CD4-positive, alpha-beta memory T cell (primary cell): Measurements from ENCODE around the gene EDC3. TPM values are rescaled to one million over a fixed set of nuclear protein-coding genes. Genes with fewer than 3 reads are reported as not detected.

Experiments used
- CTCF ChIA-PET: fragments of 350-600 bp; sonication (Branson Sonifier 250); formaldehyde crosslinking; loops from one replicate; lab custom pipeline; 2021; ENCODE audit warnings: inconsistent platforms; ENCODE audit not compliant: partially characterized antibody; lab: Charles Lee
- POLR2A ChIA-PET: fragments of 350-600 bp; sonication (Branson Sonifier 250); formaldehyde crosslinking; loops from one replicate; lab custom pipeline; 2021; ENCODE audit not compliant: partially characterized antibody; lab: Charles Lee
- DNase-seq, 5 donors: peaks; one replicate each; pipeline versions ENCODE4 v3.0.0 to v3.0.0-alpha.2; 2020 to 2022; ENCODE audit warnings: mixed read lengths in 1 of 5
- H3K27ac ChIP-seq: one replicate; pipeline ENCODE4 v1.7.0; 2013; ENCODE audit warnings: low read depth, low read length
- H3K27me3 ChIP-seq: 2 replicates; pipeline ENCODE4 v1.7.0; 2013; ENCODE audit warnings: mild to moderate bottlenecking, low read length, moderate library complexity; ENCODE audit not compliant: insufficient read depth
- H3K36me3 ChIP-seq: 2 replicates; pipeline ENCODE4 v1.7.0; 2013; ENCODE audit warnings: mild to moderate bottlenecking, low read length, moderate library complexity; ENCODE audit not compliant: insufficient read depth
- H3K4me1 ChIP-seq: 2 replicates; pipeline ENCODE4 v1.7.0; 2013; ENCODE audit warnings: mild to moderate bottlenecking, low read length, moderate library complexity; ENCODE audit not compliant: insufficient read depth
- H3K4me3 ChIP-seq, 2 donors: one replicate each; pipeline ENCODE4 v1.7.0; 2013; ENCODE audit warnings: low read length in 2 of 2, mild to moderate bottlenecking in 1 of 2
- H3K9me3 ChIP-seq, 2 donors: one replicate each; pipeline ENCODE4 v1.7.0; 2013; ENCODE audit warnings: low read length in 2 of 2, control low read depth in 1 of 2; ENCODE audit not compliant: control insufficient read depth in 1 of 2
- H3K27ac Mint-ChIP-seq, 7 donors: one replicate each; pipeline ENCODE4 v1.8.0; 2020 to 2021; ENCODE audit warnings: mixed read lengths in 7 of 7, mild to moderate bottlenecking in 6 of 7, inconsistent platforms in 3 of 7, moderate library complexity in 3 of 7
- H3K27me3 Mint-ChIP-seq, 2 donors: one replicate each; pipeline ENCODE4 v1.8.0; 2020 to 2021; ENCODE audit warnings: mixed read lengths in 2 of 2
- H3K36me3 Mint-ChIP-seq, 2 donors: one replicate each; pipeline ENCODE4 v1.8.0; 2020 to 2021; ENCODE audit warnings: mixed read lengths in 2 of 2, inconsistent platforms in 1 of 2, mild to moderate bottlenecking in 1 of 2
- H3K4me1 Mint-ChIP-seq, 4 donors: one replicate each; pipeline ENCODE4 v1.8.0; 2020 to 2021; ENCODE audit warnings: mixed read lengths in 4 of 4, mild to moderate bottlenecking in 1 of 4
- H3K4me3 Mint-ChIP-seq, 8 donors: one replicate each; pipeline ENCODE4 v1.8.0; 2020 to 2021; ENCODE audit warnings: mixed read lengths in 8 of 8, mild to moderate bottlenecking in 7 of 8, moderate library complexity in 6 of 8, inconsistent platforms in 3 of 8
- H3K9me3 Mint-ChIP-seq, 8 donors: one replicate each; pipeline ENCODE4 v1.8.0; 2020 to 2021; ENCODE audit warnings: mixed read lengths in 8 of 8, mild to moderate bottlenecking in 5 of 8, inconsistent platforms in 3 of 8, moderate library complexity in 1 of 8
- intact Hi-C: fragments of 100-400 bp; cut with micrococcal nuclease; formaldehyde crosslinking; loops from one replicate; pipeline ENCODE4 v1.15.1; 2023
- polyA plus RNA-seq, 2 donors: library from polyadenylated mRNA; unstranded; fragments of 300-500 nt; fragmentation: Illumina TruSeq; gene quantifications; one replicate each; pipeline ENCODE4 v1.2.3, GENCODE V29; 2021
- total RNA-seq, 2 experiments: library from RNA; stranded (reverse); gene quantifications; one replicate each; pipeline ENCODE4 v1.2.3, GENCODE V29; 2021

EDC3 gene
- total and polyA plus RNA-seq, 4 experiments from 2014 or later = 22.9 to 40.7 (median 34.4) TPM

DNA sequence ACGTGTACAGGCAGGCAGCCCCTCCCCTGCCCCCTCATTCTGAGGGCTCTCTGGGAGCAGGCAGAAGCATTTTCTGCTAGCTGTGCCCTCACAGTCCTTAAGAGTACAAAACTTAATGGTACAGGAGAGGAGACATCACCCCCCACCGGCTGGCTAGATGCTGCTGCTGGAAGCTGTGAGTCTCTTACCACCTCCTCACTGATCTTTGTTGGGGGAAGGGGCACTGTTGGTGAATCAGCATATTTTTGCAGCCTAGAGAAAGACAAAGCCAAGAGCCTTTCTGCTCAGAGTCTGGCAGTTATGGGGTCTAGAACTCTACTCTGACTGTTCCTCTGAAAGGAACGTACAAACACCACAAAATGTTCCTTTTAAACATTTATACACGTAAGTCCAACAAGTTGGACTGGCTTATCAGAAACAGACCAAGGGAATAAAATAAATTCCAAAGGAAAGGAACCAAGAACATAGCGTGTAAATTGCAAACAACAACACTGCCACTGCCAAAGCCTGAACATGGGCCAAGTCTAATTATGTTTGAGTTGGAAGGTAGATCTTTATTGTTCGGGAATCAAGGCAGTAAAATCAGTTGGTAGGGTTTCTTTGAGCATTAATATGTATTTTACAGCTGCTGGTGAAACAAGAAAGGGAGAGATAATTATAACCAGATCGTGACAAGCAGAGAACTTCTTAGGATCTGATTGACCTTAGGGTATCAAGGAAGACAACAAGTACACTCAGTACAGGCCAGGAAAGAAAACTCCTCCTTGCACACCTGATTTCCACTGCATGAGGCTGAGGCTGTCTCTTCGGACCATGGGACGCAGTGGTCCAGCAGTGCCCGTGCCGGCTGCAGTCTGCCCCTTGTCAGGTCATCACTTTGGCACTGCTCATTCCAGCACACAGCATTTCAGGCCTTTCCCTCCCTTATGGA, 52.8 kb downstream of the EDC3 start:
- Mint-ChIP-seq H3K9me3 (no peaks in the 10 kb centered on the region), H3K27me3 (no peaks in the 10 kb centered on the region), H3K4me3 (no peak overlapping the region), H3K27ac (peak overlapping the region in 4 of 7 donors; percentile 36 to 83 (median 57)), H3K36me3 (peaks cover 10 to 61% of the 10 kb centered on the region in 2 donors), H3K4me1 (peaks cover 4 to 5% (median 4%) of the 10 kb centered on the region in 4 donors)
- Histone ChIP-seq H3K27me3 (no peaks in the 10 kb centered on the region), H3K4me1 (no peaks in the 10 kb centered on the region), H3K27ac (no peak overlapping the region), H3K9me3 (no peaks in the 10 kb centered on the region), H3K36me3 (peaks cover 16% of the 10 kb centered on the region), H3K4me3 (no peak overlapping the region)
- intact Hi-C loops = no loop called here
- no peak for DNase-seq
- CTCF ChIA-PET = interaction anchor here (3.3 to 19.9 kb wide), 2 partner anchors 12 to 130 kb away, joined by 23 to 389 read pairs; no protein-coding TSS in a partner anchor
- POLR2A ChIA-PET = no interaction called here

GRCh38 chr15:74642348-74642733, 53.5 kb downstream of the EDC3 start:
- intact Hi-C loops = no loop called here
- no peak overlapping the region for H3K4me3 Mint-ChIP-seq
- POLR2A ChIA-PET = no interaction called here
- no peak overlapping the region for H3K4me3 ChIP-seq
- no peaks in the 10 kb centered on the region for H3K9me3 Mint-ChIP-seq
- H3K27me3 Mint-ChIP-seq = no peaks in the 10 kb centered on the region
- peaks cover 10 to 67% of the 10 kb centered on the region in 2 donors for H3K36me3 Mint-ChIP-seq
- no peak overlapping the region for H3K27ac ChIP-seq
- peak overlapping the region in 3 of 7 donors; percentile 11 to 36 (median 30) for H3K27ac Mint-ChIP-seq
- peaks cover 4 to 5% (median 4%) of the 10 kb centered on the region in 4 donors for H3K4me1 Mint-ChIP-seq
- DNase-seq = no peak
- CTCF ChIA-PET = interaction anchor here (1.0 to 19.9 kb wide), 3 partner anchors 11 to 309 kb away, joined by 3 to 389 read pairs (median 23); no protein-coding TSS in a partner anchor
- H3K27me3 ChIP-seq = no peaks in the 10 kb centered on the region
- no peaks in the 10 kb centered on the region for H3K9me3 ChIP-seq
- peaks cover 21% of the 10 kb centered on the region for H3K36me3 ChIP-seq
- H3K4me1 ChIP-seq = no peaks in the 10 kb centered on the region

DNA sequence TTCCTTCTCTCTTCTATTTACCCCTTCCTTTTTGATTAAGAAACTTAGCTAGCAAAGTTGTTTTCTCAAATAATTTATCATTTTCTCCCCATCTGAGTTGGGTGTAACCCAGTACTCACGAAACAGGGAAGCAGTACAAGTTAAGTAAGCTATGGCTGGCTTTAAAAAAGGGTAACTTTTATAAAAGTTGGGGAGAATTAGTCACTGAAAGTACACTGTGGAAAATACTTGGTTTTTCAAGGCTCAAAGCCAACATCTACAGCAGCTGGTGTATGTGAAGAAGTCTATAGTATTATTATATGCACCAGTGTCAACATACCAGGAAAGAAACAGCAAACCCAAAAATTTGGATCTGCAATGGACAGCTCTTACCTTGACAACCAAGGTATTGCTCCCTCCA, 54.7 kb downstream of the EDC3 start:
- POLR2A ChIA-PET = interaction anchor here (0.5 kb wide), 1 partner anchor 9 kb away, joined by 3 read pairs; no protein-coding TSS in a partner anchor

DNA sequence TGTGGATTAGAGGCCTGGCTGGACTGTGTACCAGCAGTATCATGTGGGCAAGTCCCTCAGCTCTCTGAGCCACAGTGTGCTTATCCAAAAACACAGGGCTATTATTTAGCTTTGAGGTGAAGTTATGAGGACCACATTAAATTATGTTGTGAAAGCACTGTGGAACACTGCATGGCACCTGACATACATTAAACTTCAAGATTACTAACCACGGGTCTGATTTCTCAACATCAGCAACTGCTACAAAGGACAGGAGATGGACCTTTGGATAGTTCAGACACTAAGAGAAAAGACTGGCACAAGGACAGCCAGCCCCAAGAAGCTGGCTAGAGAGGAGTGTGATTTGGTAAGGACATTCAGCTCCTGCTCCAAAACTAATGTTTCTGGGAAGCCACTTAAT, 58.8 kb downstream of the EDC3 start:
- Mint-ChIP-seq H3K4me1 (peaks cover under 1 to 3% (median 2%) of the 10 kb centered on the region in 4 donors), H3K9me3 (peaks cover 0 to 1% (median 0%) of the 10 kb centered on the region in 8 donors), H3K4me3 (no peak overlapping the region), H3K36me3 (peaks cover 17 to 84% of the 10 kb centered on the region in 2 donors), H3K27me3 (no peaks in the 10 kb centered on the region), H3K27ac (peak overlapping the region in 1 of 7 donors; percentile 9)
- CTCF ChIA-PET = interaction anchor here (1.0 to 19.9 kb wide), 13 partner anchors 8 to 314 kb away, joined by 3 to 389 read pairs (median 8); no protein-coding TSS in a partner anchor
- Histone ChIP-seq H3K27me3 (no peaks in the 10 kb centered on the region), H3K36me3 (peaks cover 50% of the 10 kb centered on the region), H3K9me3 (no peaks in the 10 kb centered on the region), H3K27ac (no peak overlapping the region), H3K4me3 (no peak overlapping the region), H3K4me1 (no peaks in the 10 kb centered on the region)
- DNase-seq = no peak
- intact Hi-C loops = no loop called here
- POLR2A ChIA-PET = no interaction called here

More for the DNA sequence above, 54.7 kb downstream of the EDC3 start:
- intact Hi-C loops = no loop called here
- CTCF ChIA-PET = interaction anchor here (0.9 to 19.9 kb wide), 3 partner anchors 10 to 152 kb away, joined by 3 to 389 read pairs (median 23); no protein-coding TSS in a partner anchor
- no peaks in the 10 kb centered on the region for H3K27me3 ChIP-seq
- no peaks in the 10 kb centered on the region for H3K27me3 Mint-ChIP-seq
- no peaks in the 10 kb centered on the region for H3K4me1 ChIP-seq
- no peak overlapping the region for H3K27ac ChIP-seq
- H3K9me3 Mint-ChIP-seq = no peaks in the 10 kb centered on the region
- H3K4me3 ChIP-seq = no peak overlapping the region
- H3K36me3 ChIP-seq = peaks cover 32% of the 10 kb centered on the region
- H3K4me1 Mint-ChIP-seq = peaks cover 1 to 4% (median 3%) of the 10 kb centered on the region in 4 donors
- no peak for DNase-seq
- no peaks in the 10 kb centered on the region for H3K9me3 ChIP-seq
- H3K4me3 Mint-ChIP-seq = no peak overlapping the region
- H3K27ac Mint-ChIP-seq = peak overlapping the region in 3 of 7 donors; percentile 30 to 46 (median 38)
- H3K36me3 Mint-ChIP-seq = peaks cover 13 to 72% of the 10 kb centered on the region in 2 donors

DNA sequence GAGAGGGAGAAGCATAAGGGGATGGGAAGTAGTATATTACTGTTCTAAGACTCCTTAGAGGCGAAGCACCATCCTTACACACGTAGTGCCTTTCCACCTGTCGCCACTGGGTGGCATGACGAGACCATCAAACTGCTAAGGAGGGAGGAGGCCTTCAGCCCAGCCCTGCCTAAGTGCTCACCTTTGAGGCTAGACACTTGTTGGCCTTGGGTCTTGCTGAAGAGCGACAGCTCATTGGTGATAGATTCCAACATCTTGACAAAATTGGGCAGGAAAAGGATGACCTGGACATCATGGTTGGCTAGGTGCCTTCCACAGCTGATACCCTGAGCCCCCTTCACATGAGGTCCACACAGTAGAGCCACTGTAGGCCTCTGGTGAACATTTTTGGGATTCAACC, 60.6 kb downstream of the EDC3 start:
- H3K36me3 ChIP-seq = peaks cover 40% of the 10 kb centered on the region
- DNase-seq = peak; percentile 68 to 70 (median 68)
- no peaks in the 10 kb centered on the region for H3K27me3 ChIP-seq
- H3K9me3 ChIP-seq = no peaks in the 10 kb centered on the region
- no peak overlapping the region for H3K4me3 Mint-ChIP-seq
- no peak overlapping the region for H3K27ac ChIP-seq
- ChIA-PET POLR2A (interaction anchor here (0.6 to 2.4 kb wide), 5 partner anchors 133 to 318 kb away, joined by 3 to 10 read pairs (median 4); no protein-coding TSS in a partner anchor), CTCF (interaction anchor here (0.7 to 19.9 kb wide), 32 partner anchors 10 to 326 kb away, joined by 3 to 389 read pairs (median 5); partner anchors contain the start of genes CLK3, CYP1A2, FAM219B and RPP25)
- H3K27ac Mint-ChIP-seq = peak overlapping the region in 3 of 7 donors; percentile 5 to 79 (median 14)
- peaks cover 0 to 1% (median 0%) of the 10 kb centered on the region in 8 donors for H3K9me3 Mint-ChIP-seq
- H3K36me3 Mint-ChIP-seq = peaks cover 16 to 84% of the 10 kb centered on the region in 2 donors
- H3K4me1 Mint-ChIP-seq = peaks cover 1 to 6% (median 4%) of the 10 kb centered on the region in 4 donors
- H3K4me1 ChIP-seq = no peaks in the 10 kb centered on the region
- H3K4me3 ChIP-seq = no peak overlapping the region
- intact Hi-C loops = loop anchor here (1.0 kb wide), 4 partner anchors 134 to 315 kb away; no protein-coding TSS in a partner anchor
- H3K27me3 Mint-ChIP-seq = no peaks in the 10 kb centered on the region

GRCh38 chr15:74633781-74634180, 62.0 kb downstream of the EDC3 start:
- CTCF ChIA-PET = interaction anchor here (0.5 to 19.9 kb wide), 24 partner anchors 9 to 934 kb away, joined by 3 to 389 read pairs (median 5); partner anchors contain the start of genes CLK3, FAM219B and RPP25
- DNase-seq = no peak
- H3K9me3 ChIP-seq = no peaks in the 10 kb centered on the region
- Mint-ChIP-seq H3K4me1 (peaks cover 1 to 6% (median 4%) of the 10 kb centered on the region in 4 donors), H3K9me3 (peaks cover 0 to 1% (median 0%) of the 10 kb centered on the region in 8 donors), H3K27me3 (no peaks in the 10 kb centered on the region), H3K4me3 (no peak overlapping the region), H3K36me3 (peaks cover 14 to 85% of the 10 kb centered on the region in 2 donors), H3K27ac (peak overlapping the region in 2 of 7 donors; percentile 1 to 4)
- POLR2A ChIA-PET = interaction anchor here (1.9 to 4.5 kb wide), 3 partner anchors 18 to 137 kb away, joined by 7 to 21 read pairs (median 10); partner anchors contain the start of gene CLK3
- no peak overlapping the region for H3K4me3 ChIP-seq
- H3K27me3 ChIP-seq = no peaks in the 10 kb centered on the region
- H3K4me1 ChIP-seq = no peaks in the 10 kb centered on the region
- H3K27ac ChIP-seq = no peak overlapping the region
- H3K36me3 ChIP-seq = peaks cover 41% of the 10 kb centered on the region
- intact Hi-C loops = loop anchor here (5.0 kb wide), 1 partner anchor 209 kb away; the partner anchor contains the start of gene ULK3
